ENCODE results near the gene COLEC12. TPM values are rescaled to one million over a fixed set of nuclear protein-coding genes. Genes with fewer than 3 reads are reported as not detected.

Gene COLEC12
- total RNA-seq, 4 donors from 2014 or later: 20.9 to 75.1 (median 50.4) TPM

DNA sequence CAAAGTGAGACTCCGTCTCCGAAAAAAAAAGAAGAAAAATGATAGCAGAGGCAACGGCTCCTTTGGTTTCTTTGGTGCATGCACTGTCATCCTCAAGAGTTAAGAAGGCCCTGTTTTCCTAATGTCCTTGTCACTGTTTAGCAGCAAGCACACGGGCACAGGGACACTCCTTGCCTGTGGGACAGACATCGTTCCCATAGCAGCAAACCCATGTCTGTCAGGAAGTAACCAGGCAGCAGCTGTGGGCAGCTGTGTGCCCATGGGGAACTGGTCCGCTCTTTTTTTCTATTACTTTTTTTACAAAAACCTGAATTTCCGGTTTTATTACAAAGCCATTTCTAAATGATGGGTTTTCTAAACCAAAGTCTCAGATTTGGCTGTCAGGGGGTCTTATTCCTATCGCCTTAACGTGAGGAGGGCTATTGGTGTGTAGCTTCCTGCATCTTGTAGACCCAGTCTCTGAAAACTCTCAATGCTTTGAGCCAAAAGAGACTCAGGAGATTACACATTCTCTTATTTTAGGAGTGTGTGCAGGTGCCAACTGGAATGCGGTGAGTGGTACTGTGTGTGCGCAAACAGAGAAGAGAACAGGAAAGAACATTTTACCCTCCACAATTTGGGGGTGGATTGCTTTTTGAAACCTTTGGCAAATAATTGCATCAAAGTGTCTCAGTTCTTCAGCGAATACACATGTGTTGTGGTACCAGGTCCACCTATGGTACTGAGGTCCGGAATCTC, 109.6 kb downstream of the COLEC12 start:
- TF ChIP-seq, protein P1, sequence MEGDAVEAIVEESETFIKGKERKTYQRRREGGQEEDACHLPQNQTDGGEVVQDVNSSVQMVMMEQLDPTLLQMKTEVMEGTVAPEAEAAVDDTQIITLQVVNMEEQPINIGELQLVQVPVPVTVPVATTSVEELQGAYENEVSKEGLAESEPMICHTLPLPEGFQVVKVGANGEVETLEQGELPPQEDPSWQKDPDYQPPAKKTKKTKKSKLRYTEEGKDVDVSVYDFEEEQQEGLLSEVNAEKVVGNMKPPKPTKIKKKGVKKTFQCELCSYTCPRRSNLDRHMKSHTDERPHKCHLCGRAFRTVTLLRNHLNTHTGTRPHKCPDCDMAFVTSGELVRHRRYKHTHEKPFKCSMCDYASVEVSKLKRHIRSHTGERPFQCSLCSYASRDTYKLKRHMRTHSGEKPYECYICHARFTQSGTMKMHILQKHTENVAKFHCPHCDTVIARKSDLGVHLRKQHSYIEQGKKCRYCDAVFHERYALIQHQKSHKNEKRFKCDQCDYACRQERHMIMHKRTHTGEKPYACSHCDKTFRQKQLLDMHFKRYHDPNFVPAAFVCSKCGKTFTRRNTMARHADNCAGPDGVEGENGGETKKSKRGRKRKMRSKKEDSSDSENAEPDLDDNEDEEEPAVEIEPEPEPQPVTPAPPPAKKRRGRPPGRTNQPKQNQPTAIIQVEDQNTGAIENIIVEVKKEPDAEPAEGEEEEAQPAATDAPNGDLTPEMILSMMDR (IDR thresholded peaks at IDR 0.05; ENCODE audit: low read depth): no peak

DNA sequence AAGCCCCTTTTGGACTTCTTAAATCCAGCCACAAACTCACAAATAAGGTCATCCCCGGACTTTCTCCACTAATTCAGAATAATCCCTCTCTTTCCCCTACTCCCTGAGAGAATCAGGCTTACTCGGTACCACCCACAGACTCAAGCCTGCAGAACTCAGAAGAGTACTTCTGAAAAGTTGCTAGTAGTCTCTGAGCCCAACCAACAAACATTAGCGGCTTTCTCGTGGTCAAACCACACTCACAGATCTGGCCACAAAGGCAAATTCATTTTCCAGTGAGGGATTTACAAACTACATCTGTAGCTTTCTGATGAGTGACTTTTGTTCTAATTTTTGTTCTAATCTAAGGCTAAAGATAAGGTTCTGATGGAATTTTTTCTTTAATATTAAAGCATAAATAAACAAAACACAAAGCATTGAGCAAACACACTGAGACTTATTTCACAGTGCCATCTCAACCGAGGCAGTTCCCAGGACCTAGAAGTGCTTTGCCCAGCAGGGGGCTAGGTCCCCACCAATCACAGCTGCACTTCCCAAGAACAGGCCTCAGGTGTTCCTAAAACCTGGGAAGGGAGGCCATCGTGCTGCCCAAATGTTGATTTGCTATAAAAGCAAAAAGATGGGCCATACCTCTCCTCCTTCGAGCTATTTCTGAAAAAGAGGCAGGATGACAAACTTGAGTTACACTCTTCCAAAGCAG, 110.7 kb downstream of the COLEC12 start:
- TF ChIP-seq, protein P1 (IDR thresholded peaks at IDR 0.05; ENCODE audit: low read depth): no peak

DNA sequence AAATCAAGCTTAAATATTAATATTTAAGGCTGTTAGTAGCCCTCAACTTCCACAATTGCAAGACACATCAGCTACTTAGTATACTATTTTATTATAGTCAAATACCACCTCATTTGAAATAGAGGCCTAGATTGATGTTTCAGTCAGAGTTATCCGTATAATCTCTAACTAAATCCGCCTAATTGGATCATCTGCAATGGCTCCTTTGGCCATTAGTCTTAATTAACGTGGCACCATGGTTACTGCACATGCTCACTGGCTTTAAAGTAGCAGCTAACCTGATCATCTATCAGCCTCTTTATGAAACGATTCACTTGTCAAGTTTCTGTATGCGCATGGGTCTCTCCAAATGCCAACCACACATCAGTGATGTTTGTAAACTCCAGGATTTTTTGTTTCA, 112.3 kb downstream of the COLEC12 start:
- TF ChIP-seq, protein P1 (IDR thresholded peaks at IDR 0.05; ENCODE audit: low read depth): no peak

DNA sequence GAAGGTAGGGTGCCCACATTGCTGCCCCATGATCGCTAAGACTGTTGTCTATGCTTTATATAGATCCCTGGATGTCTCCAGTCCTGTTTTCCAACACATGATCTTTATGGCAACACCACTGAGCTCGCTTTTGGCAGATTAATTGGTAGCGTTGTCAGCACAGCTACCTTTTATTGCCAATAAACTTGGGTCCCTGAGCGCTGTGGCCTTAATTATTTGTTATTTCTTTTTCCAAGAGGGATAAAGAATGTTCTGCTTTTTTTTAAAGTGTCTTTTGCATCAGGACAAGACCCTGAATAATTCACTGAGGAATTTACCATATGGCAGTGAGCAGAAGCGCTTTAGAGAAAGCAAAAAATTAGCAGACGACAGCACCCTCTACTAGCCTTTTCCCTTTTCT, 113.5 kb downstream of the COLEC12 start:
- TF ChIP-seq, protein P1 (IDR thresholded peaks at IDR 0.05; ENCODE audit: low read depth): no peak

DNA sequence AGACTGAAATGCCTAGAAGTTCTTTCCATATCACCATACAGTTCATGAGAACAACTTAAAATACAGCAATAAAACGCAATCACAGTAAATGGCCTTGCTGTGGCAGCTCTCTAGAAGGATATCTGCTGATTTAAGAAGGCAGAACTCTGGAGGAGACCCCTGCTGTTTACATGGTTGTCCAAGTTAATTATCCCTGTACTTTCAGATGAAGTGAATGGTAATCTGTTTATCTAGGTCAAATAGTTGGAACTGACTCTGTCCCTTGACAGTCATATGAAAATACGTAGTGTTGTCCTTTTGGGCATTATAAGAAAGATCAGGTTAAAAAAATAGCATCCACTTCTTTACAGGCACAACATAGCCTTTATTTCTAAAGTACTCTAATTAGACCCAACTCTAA, 115.6 kb downstream of the COLEC12 start:
- TF ChIP-seq, protein P1 (IDR thresholded peaks at IDR 0.05; ENCODE audit: low read depth): no peak

DNA sequence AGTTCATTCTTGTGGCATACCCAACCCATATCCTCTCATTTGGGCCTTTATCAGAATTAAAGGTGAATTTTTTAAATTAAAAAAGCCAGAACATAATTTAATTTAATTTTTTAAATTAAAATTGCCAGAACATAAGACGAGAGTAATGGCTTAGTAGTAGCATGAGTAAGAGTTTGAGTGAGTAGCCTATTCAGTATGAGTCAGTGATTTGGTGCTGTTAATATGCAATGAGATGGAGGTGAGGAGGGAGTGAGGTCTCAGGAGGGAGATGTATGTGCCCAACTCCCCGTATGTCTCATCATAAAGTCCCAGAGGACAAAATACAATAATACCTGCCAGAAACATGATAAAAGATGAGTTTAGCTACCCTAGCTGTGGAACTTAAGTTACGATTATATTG, 117.4 kb downstream of the COLEC12 start:
- TF ChIP-seq, protein P1 (IDR thresholded peaks at IDR 0.05; ENCODE audit: low read depth): no peak

DNA sequence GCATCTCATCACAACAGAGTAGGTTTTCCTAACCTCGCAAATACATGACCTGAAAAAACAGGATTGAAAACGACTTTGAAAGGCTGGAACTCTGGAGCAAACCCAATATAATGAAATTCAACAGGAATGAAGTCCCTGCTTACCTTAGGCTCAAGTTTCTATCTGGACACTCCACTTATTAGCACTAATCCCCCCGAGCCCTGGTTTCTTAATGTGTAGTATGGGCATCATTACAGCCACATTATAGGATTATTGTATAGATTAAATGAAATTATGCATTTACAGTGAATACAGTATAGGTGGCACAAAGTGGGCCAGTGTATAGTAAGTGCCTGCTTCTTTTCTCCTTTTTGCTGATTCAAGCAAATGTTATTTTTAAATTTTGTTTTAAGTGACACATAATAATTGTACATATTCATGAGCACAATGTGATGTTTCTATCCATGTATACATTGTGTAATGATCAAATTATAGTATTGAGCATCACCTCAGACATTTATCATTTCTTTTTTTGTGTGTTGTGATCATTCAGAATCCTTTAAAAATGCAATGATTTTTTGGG, 118.0 kb downstream of the COLEC12 start:
- TF ChIP-seq, protein P1 (IDR thresholded peaks at IDR 0.05; ENCODE audit: low read depth): no peak
